Gastrocnemius medialis (tissue), 4 donors: ENCODE data around the gene SF3B6.

Experiments used
- CTCF ChIP-seq, 5 experiments: fragments of 450-650 bp in 3 of 5; fragments of 200-600 bp in 2 of 5; sonication (generic) in 2 of 5; IDR thresholded peaks in 4 of 5; conservative IDR thresholded peaks in 1 of 5; 1 replicate in 4 of 5; 2 replicates in 1 of 5; pipeline ENCODE4 v1.5.1; 2016 to 2019; ENCODE audit warnings: antibody characterized with exemption in 5 of 5, mild to moderate bottlenecking in 3 of 5, moderate library complexity in 3 of 5
- POLR2A ChIP-seq, 2 donors: fragments of 450-650 bp; IDR thresholded peaks; one replicate each; pipeline ENCODE4 v1.6.1; 2017; ENCODE audit warnings: antibody characterized with exemption in 2 of 2, mild to moderate bottlenecking in 2 of 2, moderate library complexity in 2 of 2

- no peak for TF ChIP-seq POLR2A (IDR thresholded peaks at IDR 0.05)
- no peak for TF ChIP-seq CTCF (IDR thresholded peaks at IDR 0.05 in 4 of 5, conservative IDR thresholded peaks at IDR 0.05 in 1 of 5)
Observed at GRCh38 chr2:24050041-24050979, 25.8 kb downstream of the SF3B6 start.
